H1 (cell line): ENCODE data around the gene ENPP3. TPM values are rescaled to one million over a fixed set of nuclear protein-coding genes. Genes with fewer than 3 reads are reported as not detected.

ENCODE experiments used
- BACH1 ChIP-seq: IDR thresholded peaks from 2 replicates; pipeline ENCODE4 v1.6.1; 2012; ENCODE audit warnings: low read length, improper control_type of control experiment
- KDM5A ChIP-seq: fragments of 200-600 bp; IDR thresholded peaks from 2 replicates; pipeline ENCODE4 v1.7.1; 2012; ENCODE audit warnings: mild to moderate bottlenecking, low read length, inconsistent platforms, mixed read lengths
- POLR2AphosphoS5 ChIP-seq: IDR thresholded peaks from 2 replicates; pipeline ENCODE4 v1.6.1; 2011; ENCODE audit warnings: low read depth, low read length
- polyA plus RNA-seq, 7 experiments: library from polyadenylated mRNA; depleted of rRNA in 3 of 7; stranded (reverse) in 5 of 7; unstranded in 2 of 7; fragments of >200 nt in 5 of 7; fragments of 200-250 nt in 2 of 7; gene quantifications; 1 replicate in 5 of 7; 2 replicates in 1 of 7; 4 replicates in 1 of 7; pipeline versions ENCODE4 v1.2.1 to v1.2.3, GENCODE V29; 2011 to 2013; ENCODE audit warnings: missing spikeins in 2 of 7, mixed read lengths in 2 of 7
- total RNA-seq: library from RNA; stranded (reverse); fragmentation: NEBNext Ultra II Directional; extraction: Animal tissue kit (Norgen Biotek cat#: 25700); gene quantifications from 2 replicates; pipeline ENCODE4 v1.2.1, GENCODE V29; 2021
- TF ChIP-seq, protein P1 (sequence below): IDR thresholded peaks from 2 replicates; pipeline ENCODE4 v1.6.1; 2012; ENCODE audit warnings: inconsistent platforms
- TF ChIP-seq, protein P2 (sequence below), 3 experiments: IDR thresholded peaks; 1 replicate in 2 of 3; 2 replicates in 1 of 3; pipeline versions ENCODE4 v1.5.1 to v1.6.1; 2011; ENCODE audit warnings: low read length in 3 of 3, mild to moderate bottlenecking in 3 of 3, inconsistent platforms in 2 of 3, low read depth in 1 of 3, moderate library complexity in 1 of 3; ENCODE audit not compliant: insufficient read depth in 1 of 3; ENCODE audit errors: control extremely low read depth in 1 of 3

ENPP3 gene
- total and polyA plus RNA-seq, 2 of the 8 experiments (the other 6 are each of a cell fraction or from before 2014, with no cell fraction given): 0.11 TPM; not detected in 1

DNA sequence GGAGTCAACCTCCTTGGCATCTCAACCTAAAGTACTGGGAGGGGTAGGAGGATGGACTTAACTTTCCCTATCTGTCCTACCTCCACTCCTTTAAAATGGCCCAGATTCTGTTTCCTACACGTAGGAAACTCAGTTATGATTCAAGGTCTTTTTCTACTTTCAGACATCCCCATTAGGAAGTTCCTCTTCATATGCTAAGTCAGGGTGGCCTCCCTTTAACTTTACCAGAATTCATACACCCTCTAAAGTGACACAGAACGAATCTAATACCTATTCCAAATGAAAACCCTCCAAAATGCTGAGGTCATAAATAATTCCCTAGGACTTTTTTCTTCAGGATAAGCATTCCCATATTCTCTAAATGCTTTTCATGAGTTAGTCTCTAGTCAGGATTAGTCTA is 48.5 kb upstream of the ENPP3 start (continued):
- TF ChIP-seq, protein P1, sequence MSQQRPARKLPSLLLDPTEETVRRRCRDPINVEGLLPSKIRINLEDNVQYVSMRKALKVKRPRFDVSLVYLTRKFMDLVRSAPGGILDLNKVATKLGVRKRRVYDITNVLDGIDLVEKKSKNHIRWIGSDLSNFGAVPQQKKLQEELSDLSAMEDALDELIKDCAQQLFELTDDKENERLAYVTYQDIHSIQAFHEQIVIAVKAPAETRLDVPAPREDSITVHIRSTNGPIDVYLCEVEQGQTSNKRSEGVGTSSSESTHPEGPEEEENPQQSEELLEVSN: no peak
- TF ChIP-seq POLR2AphosphoS5 (no peak), KDM5A (no peak), BACH1 (no peak)
- TF ChIP-seq, protein P2, sequence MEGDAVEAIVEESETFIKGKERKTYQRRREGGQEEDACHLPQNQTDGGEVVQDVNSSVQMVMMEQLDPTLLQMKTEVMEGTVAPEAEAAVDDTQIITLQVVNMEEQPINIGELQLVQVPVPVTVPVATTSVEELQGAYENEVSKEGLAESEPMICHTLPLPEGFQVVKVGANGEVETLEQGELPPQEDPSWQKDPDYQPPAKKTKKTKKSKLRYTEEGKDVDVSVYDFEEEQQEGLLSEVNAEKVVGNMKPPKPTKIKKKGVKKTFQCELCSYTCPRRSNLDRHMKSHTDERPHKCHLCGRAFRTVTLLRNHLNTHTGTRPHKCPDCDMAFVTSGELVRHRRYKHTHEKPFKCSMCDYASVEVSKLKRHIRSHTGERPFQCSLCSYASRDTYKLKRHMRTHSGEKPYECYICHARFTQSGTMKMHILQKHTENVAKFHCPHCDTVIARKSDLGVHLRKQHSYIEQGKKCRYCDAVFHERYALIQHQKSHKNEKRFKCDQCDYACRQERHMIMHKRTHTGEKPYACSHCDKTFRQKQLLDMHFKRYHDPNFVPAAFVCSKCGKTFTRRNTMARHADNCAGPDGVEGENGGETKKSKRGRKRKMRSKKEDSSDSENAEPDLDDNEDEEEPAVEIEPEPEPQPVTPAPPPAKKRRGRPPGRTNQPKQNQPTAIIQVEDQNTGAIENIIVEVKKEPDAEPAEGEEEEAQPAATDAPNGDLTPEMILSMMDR (IDR thresholded peaks at IDR 0.05; ENCODE audit: control extremely low read depth in 1 of 3, insufficient read depth in 1 of 3, low read depth in 1 of 3, low read length in 3 of 3): no peak
